Ascending aorta (tissue), 2 donors: ENCODE results near the gene PLA2G2C. TPM values are rescaled to one million over a fixed set of nuclear protein-coding genes. Genes with fewer than 3 reads are reported as not detected.

Source experiments
- DNase-seq, 2 donors: peaks; one replicate each; pipeline ENCODE4 v3.0.0-alpha.2; 2019; ENCODE audit warnings: low spot score in 2 of 2
- H3K27ac ChIP-seq, 2 donors: fragments of 200-600 bp; sonication (generic); one replicate each; pipeline ENCODE4 v1.5.1; 2016 to 2017; ENCODE audit warnings: mild to moderate bottlenecking in 1 of 2
- H3K27me3 ChIP-seq: fragments of 200-600 bp; sonication (generic); one replicate; pipeline ENCODE4 v1.5.1; 2017
- H3K36me3 ChIP-seq, 2 donors: fragments of 200-600 bp; sonication (generic); one replicate each; pipeline ENCODE4 v1.5.1; 2016
- H3K4me1 ChIP-seq, 2 donors: fragments of 200-600 bp; sonication (generic); one replicate each; pipeline ENCODE4 v1.5.1; 2016 to 2017; ENCODE audit warnings: mild to moderate bottlenecking in 1 of 2
- H3K4me3 ChIP-seq, 2 donors: fragments of 200-600 bp; sonication (generic); one replicate each; pipeline ENCODE4 v1.5.1; 2016 to 2017; ENCODE audit warnings: mild to moderate bottlenecking in 1 of 2
- H3K9me3 ChIP-seq, 2 donors: fragments of 200-600 bp; sonication (generic); one replicate each; pipeline ENCODE4 v1.5.1; 2016
- CTCF ChIP-seq, 3 experiments: fragments of 200-600 bp in 2 of 3; fragments of 450-650 bp in 1 of 3; sonication (generic) in 2 of 3; IDR thresholded peaks; one replicate each; pipeline ENCODE4 v1.5.1; 2016 to 2019; ENCODE audit warnings: antibody characterized with exemption in 3 of 3, mild to moderate bottlenecking in 1 of 3, moderate library complexity in 1 of 3
- intact Hi-C: fragments of 100-400 bp; cut with DNase I; formaldehyde crosslinking; loops from one replicate; pipeline ENCODE4 v1.15.1; 2023
- total RNA-seq: library from RNA; depleted of rRNA; stranded (reverse); fragments of >200 nt; gene quantifications from one replicate; pipeline ENCODE4 v1.1.0, GENCODE V29; 2016

Gene PLA2G2C
- total RNA-seq, 1 donor from 2014 or later = not detected

DNA sequence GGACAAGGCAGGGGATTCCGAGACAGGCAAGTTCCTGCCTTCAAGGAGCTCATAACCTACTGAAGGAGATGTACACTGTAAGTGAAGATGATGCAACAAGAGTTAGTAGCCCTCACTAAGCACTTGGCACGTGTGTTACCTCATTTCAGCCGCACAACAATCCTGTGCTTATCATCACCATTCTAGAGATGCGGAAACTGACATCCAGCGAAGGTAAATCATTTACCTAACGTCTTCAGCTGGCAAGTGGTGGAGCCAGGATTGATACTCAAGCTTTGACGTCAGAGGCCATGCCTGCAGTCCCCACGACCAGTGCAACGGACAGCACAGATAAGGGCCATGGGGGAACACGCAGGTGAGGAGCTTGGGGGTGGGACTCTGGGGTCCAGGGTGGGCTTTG is 3.3 kb downstream of the PLA2G2C start:
- Histone ChIP-seq H3K4me3 (no peak overlapping the region), H3K4me1 (no peaks in the 10 kb centered on the region), H3K9me3 (no peaks in the 10 kb centered on the region), H3K36me3 (no peaks in the 10 kb centered on the region), H3K27me3 (no peaks in the 10 kb centered on the region), H3K27ac (no peak overlapping the region)
- no peak for DNase-seq
- no peak for TF ChIP-seq CTCF (IDR thresholded peaks at IDR 0.05)
- intact Hi-C loops = no loop called here

- no peak for TF ChIP-seq CTCF (IDR thresholded peaks at IDR 0.05)
- no peaks in the 10 kb centered on the region for H3K9me3 ChIP-seq
- H3K4me3 ChIP-seq = no peak overlapping the region
- no peaks in the 10 kb centered on the region for H3K36me3 ChIP-seq
- intact Hi-C loops = no loop called here
- no peaks in the 10 kb centered on the region for H3K4me1 ChIP-seq
- no peak overlapping the region for H3K27ac ChIP-seq
- no peaks in the 10 kb centered on the region for H3K27me3 ChIP-seq
- no peak for DNase-seq
These were observed 3.9 kb downstream of the PLA2G2C start for GRCh38 chr1:20182415-20182814.

GRCh38 chr1:20180844-20181207 is 5.5 kb downstream of the PLA2G2C start:
- H3K36me3 ChIP-seq = no peaks in the 10 kb centered on the region
- H3K4me3 ChIP-seq = no peak overlapping the region
- intact Hi-C loops = no loop called here
- no peak for DNase-seq
- TF ChIP-seq CTCF (IDR thresholded peaks at IDR 0.05) = no peak
- H3K4me1 ChIP-seq = no peaks in the 10 kb centered on the region
- H3K9me3 ChIP-seq = no peaks in the 10 kb centered on the region
- H3K27ac ChIP-seq = no peak overlapping the region
- H3K27me3 ChIP-seq = no peaks in the 10 kb centered on the region

DNA sequence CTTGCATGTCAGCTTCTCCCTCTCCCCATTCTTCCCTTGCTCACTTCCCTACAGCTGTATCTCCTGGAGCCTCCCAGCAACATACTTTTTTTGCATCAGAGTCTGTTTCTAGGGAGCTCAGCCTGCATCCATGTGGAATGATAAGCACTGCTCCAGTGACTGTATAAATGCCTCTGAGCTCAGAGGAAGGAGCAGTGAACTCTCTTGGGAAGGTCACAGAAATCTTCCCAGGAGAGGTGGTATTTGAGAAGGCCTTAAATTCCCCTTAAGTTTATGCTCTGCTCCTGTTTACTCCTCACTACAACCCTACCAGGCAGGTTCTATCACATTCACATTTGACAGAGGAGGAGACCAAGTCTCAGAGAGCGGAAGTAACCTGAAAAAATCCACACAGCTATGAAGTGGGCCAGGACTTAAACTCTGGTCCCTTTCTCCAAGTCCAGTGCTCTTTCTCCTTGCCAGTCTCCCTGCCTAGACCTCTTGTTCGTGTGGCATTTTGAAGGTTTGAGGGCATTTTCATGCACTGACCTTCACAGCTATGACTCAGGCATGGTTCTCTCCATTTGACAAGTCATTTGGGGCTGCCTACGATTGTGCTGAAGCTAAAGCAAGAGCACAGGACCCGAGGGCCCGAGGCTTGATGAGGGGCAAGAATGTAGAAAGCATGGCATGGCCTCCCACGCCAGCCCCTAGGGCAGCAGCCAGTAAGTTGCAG is 6.0 kb downstream of the PLA2G2C start:
- intact Hi-C loops = no loop called here
- no peak for TF ChIP-seq CTCF (IDR thresholded peaks at IDR 0.05)
- no peak for DNase-seq
- no peaks in the 10 kb centered on the region for H3K27me3 ChIP-seq
- no peaks in the 10 kb centered on the region for H3K36me3 ChIP-seq
- H3K4me3 ChIP-seq = no peak overlapping the region
- no peaks in the 10 kb centered on the region for H3K4me1 ChIP-seq
- H3K27ac ChIP-seq = no peak overlapping the region
- H3K9me3 ChIP-seq = no peaks in the 10 kb centered on the region

- Histone ChIP-seq H3K27me3 (no peaks in the 10 kb centered on the region), H3K9me3 (no peaks in the 10 kb centered on the region), H3K4me1 (no peaks in the 10 kb centered on the region), H3K4me3 (no peak overlapping the region), H3K27ac (no peak overlapping the region), H3K36me3 (no peaks in the 10 kb centered on the region)
- intact Hi-C loops = no loop called here
- TF ChIP-seq CTCF (IDR thresholded peaks at IDR 0.05) = no peak
- DNase-seq = no peak
These were observed 6.8 kb downstream of the PLA2G2C start for GRCh38 chr1:20179371-20180128.
